HG02870 (cell line): ENCODE measurements around the gene ABCB9.

Source experiments
- ATAC-seq: cut with Tn5 transposase; IDR thresholded peaks from one replicate; pipeline ENCODE4 v1.9.1; 2021; ENCODE audit warnings: mild to moderate bottlenecking, moderate library complexity; ENCODE audit not compliant: unreplicated experiment

ABCB9 gene

DNA sequence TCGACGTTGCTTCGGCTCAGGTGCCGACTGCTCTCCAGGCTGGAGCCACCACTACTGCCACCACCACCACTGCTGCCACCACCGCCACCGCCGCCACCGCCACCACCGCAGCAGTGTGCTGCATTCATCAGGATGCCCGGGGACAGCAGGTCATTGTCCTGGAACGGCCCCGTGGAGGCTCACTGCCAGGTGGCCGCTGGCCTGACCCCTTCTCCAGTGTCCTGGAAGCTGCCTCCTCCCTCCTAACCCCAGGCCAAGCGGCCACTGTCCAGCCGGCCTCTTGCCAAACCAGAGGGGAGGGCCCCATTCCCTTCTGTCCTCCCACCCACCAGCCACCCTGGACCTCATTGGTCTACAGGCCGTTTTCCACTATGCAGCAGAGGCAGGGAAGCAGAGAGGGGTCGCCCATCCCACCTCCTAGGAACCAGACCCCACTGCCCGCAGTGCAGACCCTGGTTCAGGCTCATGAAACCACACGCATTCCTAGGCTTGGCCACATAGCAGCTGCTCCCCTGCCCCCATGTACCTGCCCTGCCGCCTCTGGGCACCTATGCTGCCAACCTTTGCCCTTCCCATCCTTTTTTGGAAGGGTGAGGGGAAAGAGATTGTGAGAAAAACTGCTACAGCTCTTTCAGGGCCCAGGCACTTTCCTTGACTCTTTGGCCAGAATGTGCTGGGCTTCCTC, 29.4 kb upstream of the ABCB9 start:
- ATAC-seq, result no peak

DNA sequence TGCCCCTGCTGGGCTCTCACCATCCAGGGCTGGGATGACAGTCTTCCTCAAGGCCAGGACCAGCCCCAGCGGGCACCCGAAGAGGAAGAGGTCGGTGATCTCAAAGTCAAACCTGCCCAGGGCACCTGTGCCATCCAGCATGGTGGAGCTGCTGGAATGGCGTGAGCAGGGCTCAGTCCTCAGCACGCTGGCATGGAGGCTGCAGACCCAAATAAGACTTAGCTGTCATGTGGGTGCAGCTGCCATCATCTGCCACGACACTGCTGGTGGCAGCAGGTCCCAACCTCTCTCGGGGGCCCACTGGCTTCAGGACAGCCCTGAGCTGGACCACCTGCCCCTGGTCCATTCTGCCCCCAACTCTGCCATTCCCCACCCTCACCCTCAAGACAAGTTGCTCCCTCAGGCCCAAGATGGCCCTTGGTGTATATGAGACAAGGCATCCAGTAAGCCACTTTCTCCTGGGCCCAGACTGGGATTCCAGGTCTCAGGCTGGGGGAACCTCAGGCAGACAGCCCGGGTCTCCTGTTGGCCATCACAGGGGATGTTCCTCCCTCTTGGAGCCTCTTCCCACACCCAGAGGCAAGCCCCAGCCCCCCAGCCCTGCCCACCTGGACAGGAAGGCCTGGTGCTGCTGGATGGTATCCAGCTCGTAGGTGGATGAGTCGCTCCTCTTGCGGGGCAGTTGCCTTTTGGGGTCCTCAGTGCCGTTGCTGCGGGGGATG, 28.7 kb upstream of the ABCB9 start:
- ATAC-seq, result no peak

DNA sequence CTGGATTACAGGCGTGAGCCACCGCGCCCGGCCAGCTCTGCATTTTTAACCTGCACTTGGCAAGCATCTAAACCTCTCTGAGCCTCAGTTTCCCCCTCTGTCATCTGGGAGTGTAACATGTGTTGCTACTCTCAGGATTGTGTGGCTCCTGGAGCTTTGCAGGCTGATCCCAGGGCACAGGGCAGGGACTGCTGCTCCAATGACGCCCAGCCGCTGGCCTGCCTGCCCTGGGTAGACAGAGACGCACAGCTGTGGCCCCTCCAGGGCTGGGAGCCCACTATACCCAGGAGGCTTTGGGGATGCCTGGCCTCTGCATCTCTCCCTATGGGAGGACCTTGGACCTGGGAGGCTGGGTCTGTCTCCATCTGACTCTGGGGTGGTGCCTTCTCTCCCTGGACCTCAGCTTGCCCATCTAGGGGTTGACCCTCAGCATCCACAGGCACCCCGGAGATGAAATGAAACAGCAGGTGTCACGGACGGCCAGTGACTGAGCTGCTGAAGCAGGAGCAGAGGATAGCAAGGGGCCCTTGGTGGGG, 27.9 kb upstream of the ABCB9 start:
- ATAC-seq, result no peak

DNA sequence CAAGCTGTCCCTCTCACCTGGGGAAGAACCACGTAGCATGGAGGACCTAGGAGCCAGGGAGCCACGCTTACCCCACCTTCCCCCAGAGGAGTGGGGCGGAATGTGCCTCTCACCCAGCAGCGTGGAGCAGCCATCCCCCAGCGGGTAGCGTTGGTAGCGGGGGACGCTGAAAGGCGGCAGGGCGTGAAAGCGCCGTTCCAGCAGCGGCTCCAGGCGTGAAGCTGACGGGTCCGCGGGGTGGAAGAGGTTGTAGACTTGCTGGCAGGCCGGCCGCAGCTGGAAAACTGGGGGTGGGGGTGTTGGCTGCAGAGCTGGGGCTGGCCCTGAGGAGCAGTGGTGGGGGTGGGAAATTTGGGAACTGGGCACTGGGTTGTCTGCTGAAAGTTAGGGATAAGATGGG, 26.1 kb upstream of the ABCB9 start:
- ATAC-seq, result no peak

GRCh38 chr12:122991623-122992275, 25.5 kb upstream of the ABCB9 start:
- no peak for ATAC-seq

DNA sequence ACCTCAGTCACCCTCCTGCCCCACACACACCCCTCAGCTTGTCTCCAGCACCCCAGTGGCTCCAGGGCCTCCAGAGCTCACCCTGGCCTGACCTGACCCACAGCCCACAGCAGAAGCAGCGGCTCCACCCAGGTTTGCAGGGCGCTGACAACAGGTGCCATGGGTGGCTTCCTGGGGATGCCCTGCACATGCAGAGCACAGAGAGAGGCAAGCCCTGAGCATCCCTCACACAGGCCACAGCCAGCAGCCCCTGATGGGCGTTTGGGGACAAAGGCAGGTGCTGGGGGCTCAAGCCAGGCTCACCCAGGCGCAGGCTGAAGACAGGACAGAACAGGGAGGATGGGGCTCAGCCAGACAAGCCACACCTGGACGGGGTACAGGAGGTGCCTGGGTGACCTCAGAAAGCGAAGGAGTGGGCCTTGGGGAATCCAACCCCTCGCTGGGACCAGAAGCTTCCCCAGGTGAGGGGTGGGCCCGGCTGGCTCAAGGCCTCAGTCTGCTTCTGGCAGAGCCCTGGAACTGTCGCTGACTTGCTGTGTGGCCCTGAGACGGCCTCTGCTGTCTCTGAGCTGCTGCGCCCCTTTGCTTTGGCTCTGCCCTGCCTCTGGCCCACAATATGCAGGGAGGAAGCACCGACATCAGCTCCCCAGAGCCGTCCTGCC, 24.8 kb upstream of the ABCB9 start:
- no peak for ATAC-seq

DNA sequence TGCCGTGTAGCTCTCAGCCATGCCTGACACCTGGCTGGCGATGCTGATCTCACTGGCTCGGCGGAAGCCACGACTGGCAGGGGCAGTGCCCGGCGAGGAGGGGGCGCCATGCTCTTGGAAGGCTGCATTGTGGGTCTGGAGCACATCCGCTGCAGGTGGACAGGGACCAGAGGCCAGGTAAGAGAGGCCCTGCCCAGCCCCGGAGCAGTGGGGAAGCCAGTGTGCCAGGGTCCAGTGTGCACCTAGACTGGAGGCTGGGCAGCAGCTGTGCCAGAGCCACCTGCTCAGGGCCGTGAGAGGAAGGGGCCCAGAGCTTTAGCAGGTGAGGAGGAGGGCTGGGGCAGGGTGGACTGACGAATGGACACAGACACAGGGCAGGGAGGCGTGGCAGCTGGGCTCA, 24.3 kb upstream of the ABCB9 start:
- no peak for ATAC-seq

DNA sequence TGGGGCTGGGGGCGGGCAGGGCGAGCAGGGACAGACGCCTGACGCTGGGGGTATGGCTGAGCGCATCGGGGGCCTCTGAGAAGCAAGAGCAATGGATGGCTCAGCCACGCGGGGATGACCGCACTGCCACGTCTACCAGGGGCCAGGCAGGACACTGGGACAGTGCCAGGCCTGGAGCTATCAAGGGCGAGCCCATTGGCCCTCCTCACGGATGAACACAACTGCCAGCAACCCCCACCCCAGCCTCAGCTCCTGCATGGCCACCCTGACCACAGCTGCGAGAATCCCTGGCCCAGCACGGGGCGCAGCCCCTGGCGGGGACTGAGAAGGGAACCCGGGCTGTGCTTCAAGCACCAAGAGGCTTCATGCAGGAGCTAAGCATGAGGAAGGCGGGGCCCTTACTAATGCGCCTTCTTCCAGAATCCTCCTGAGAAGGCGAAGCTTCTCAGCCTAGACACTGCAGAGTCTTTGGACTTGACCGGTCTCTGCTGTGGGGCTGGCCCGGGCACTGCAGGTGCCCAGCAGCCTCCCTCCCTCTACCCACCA, 23.7 kb upstream of the ABCB9 start:
- no peak for ATAC-seq

GRCh38 chr12:122989225-122989839, 23.1 kb upstream of the ABCB9 start:
- ATAC-seq, result no peak

- no peak for ATAC-seq
Observed at GRCh38 chr12:122988612-122989212, 22.4 kb upstream of the ABCB9 start.

DNA sequence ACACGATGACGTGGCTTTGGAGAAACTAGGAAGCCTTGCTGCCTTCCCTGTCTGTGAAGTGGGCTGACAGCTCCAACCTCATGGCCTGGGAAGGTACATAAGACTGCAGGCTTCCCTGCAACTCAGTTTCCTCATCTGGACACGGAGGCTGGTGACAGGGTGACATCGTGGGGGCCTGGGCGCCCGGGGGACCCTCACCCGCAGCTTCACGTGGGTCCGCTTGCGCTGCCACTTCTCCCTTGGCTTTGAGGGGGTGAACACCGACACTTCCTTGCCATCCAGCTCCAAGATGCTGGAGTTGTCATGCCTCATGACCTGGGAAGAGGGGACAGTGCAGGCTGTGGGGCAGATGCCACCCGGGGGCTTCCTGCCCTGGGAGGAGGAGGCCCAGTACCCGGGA, 21.8 kb upstream of the ABCB9 start:
- no peak for ATAC-seq

- no peak for ATAC-seq
Observed at GRCh38 chr12:122987086-122987951, 21.1 kb upstream of the ABCB9 start.

GRCh38 chr12:122986258-122986871, 20.1 kb upstream of the ABCB9 start:
- ATAC-seq, result no peak

DNA sequence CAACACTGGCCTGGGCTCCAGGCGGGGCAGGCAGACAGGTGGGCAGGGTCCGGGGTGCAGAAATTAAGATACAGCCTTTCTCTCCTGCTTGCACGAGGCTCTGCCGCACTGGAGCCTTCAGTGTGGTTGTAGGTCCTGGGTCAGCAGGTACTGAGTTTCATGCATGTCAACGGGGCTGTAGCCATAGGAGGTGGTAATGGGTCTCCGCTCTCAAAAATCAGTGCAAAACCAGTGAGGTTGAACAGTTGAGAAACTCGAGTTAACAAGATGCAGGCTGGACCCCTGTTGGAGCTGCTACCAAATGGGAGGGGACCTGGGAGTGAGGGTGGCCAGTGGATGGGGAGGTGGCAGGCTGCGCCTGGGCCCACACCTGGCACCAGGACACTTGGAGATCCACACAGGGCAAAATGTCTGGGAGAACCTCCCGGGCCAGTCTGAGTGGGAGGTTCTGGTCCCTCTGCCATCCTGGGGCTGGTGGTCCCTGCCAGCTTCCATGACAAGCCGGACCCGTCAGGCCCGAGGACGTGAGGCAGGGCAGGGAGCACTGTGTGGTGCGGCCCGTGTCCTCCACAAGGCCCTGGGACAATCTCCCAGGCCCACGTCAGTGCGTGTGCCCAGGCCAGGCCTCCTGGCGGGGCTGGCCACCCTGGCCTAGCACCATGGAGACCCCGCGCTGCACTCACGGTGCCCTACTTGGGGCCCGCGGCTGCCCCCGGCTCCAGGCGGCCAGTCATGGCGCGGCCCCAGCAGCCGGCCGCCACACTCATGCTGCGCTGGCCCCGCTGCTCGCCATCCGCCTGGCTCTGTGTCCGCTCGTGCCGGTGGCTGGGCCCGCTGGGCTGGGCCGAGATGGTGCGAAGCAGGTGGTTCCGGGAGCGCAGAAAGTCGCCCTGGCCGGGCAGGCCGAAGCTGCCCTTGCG, 19.3 kb upstream of the ABCB9 start:
- ATAC-seq, result no peak

GRCh38 chr12:122984612-122985337, 18.5 kb upstream of the ABCB9 start:
- ATAC-seq, result no peak

GRCh38 chr12:122983789-122984515, 17.7 kb upstream of the ABCB9 start:
- no peak for ATAC-seq
